Gastroesophageal sphincter (tissue), 4 donors: ENCODE data around the gene BTBD9. TPM values are rescaled to one million over a fixed set of nuclear protein-coding genes. Genes with fewer than 3 reads are reported as not detected.

Experiments
- ATAC-seq: fragments of 150-250 bp; one replicate; pipeline ENCODE4 v1.9.1; 2016; ENCODE audit warnings: mild to moderate bottlenecking, moderate library complexity
- H3K27ac ChIP-seq, 4 donors: fragments of 200-600 bp; sonication (generic) in 3 of 4; 1 replicate in 3 of 4; 2 replicates in 1 of 4; pipeline ENCODE4 v1.5.1; 2016 to 2019
- H3K27me3 ChIP-seq: fragments of 200-600 bp; sonication (generic); one replicate; pipeline ENCODE4 v1.5.1; 2019
- H3K36me3 ChIP-seq, 2 donors: fragments of 200-600 bp; sonication (generic); one replicate each; pipeline ENCODE4 v1.5.1; 2019; ENCODE audit warnings: control low read depth in 1 of 2
- H3K4me1 ChIP-seq, 3 donors: fragments of 200-600 bp; sonication (generic); 1 replicate in 2 of 3; 2 replicates in 1 of 3; pipeline ENCODE4 v1.5.1; 2016 to 2019; ENCODE audit warnings: control low read depth in 2 of 3
- H3K4me3 ChIP-seq, 2 donors: fragments of 200-600 bp; sonication (generic); one replicate each; pipeline ENCODE4 v1.5.1; 2019; ENCODE audit warnings: mild to moderate bottlenecking in 1 of 2, moderate library complexity in 1 of 2
- H3K9me3 ChIP-seq, 3 donors: fragments of 200-600 bp; sonication (generic); one replicate each; pipeline ENCODE4 v1.5.1; 2017 to 2019; ENCODE audit warnings: control low read depth in 2 of 3
- EP300 ChIP-seq: sonication (generic); formaldehyde crosslinking; IDR thresholded peaks from one replicate; pipeline ENCODE4 v1.6.1; 2017; ENCODE audit warnings: antibody characterized with exemption, mild to moderate bottlenecking
- POLR2A ChIP-seq, 2 donors: fragments of 450-650 bp; IDR thresholded peaks; one replicate each; pipeline ENCODE4 v1.6.1; 2017; ENCODE audit warnings: antibody characterized with exemption in 2 of 2, mild to moderate bottlenecking in 2 of 2, moderate library complexity in 1 of 2
- POLR2AphosphoS5 ChIP-seq: sonication (generic); formaldehyde crosslinking; IDR thresholded peaks from one replicate; pipeline ENCODE4 v1.6.1; 2017; ENCODE audit warnings: antibody characterized with exemption
- WGBS, 2 donors: methylation state at CpG; one replicate each; pipeline ENCODE4 v1.1.5; 2018; ENCODE audit warnings: low coverage in 1 of 2; 5-methylcytosine and 5-hydroxymethylcytosine counted together
- total RNA-seq, 4 donors: library from RNA; depleted of rRNA; stranded (reverse); fragments of >200 nt; gene quantifications; one replicate each; pipeline ENCODE4 v1.1.0, GENCODE V29; 2016
- TF ChIP-seq, protein P1 (sequence below), 4 experiments: fragments of 200-600 bp in 2 of 4; fragments of 450-650 bp in 2 of 4; sonication (generic) in 1 of 4; IDR thresholded peaks; one replicate each; pipeline ENCODE4 v1.5.1; 2017 to 2019; ENCODE audit warnings: antibody characterized with exemption in 4 of 4, mild to moderate bottlenecking in 2 of 4, moderate library complexity in 2 of 4

BTBD9 gene
- total RNA-seq, 4 donors from 2014 or later: 11.3 to 18.9 (median 13.8) TPM

- 59 to 62% methylated on average over 4 of the region's 4 CpGs for WGBS, 2 donors
- no peak for ATAC-seq
Observed at GRCh38 chr6:38554700-38555413, 84.9 kb downstream of the BTBD9 start.

GRCh38 chr6:38554014-38554413 lies 85.7 kb downstream of the BTBD9 start:
- ATAC-seq: no peak
- H3K27me3 ChIP-seq: no peaks in the 10 kb centered on the region
- no peak overlapping the region for H3K27ac ChIP-seq
- no peaks in the 10 kb centered on the region for H3K4me1 ChIP-seq
- H3K4me3 ChIP-seq: no peak overlapping the region
- no peaks in the 10 kb centered on the region for H3K9me3 ChIP-seq
- no peaks in the 10 kb centered on the region for H3K36me3 ChIP-seq
- no peak for TF ChIP-seq POLR2AphosphoS5
- TF ChIP-seq EP300: no peak
- TF ChIP-seq, protein P1, sequence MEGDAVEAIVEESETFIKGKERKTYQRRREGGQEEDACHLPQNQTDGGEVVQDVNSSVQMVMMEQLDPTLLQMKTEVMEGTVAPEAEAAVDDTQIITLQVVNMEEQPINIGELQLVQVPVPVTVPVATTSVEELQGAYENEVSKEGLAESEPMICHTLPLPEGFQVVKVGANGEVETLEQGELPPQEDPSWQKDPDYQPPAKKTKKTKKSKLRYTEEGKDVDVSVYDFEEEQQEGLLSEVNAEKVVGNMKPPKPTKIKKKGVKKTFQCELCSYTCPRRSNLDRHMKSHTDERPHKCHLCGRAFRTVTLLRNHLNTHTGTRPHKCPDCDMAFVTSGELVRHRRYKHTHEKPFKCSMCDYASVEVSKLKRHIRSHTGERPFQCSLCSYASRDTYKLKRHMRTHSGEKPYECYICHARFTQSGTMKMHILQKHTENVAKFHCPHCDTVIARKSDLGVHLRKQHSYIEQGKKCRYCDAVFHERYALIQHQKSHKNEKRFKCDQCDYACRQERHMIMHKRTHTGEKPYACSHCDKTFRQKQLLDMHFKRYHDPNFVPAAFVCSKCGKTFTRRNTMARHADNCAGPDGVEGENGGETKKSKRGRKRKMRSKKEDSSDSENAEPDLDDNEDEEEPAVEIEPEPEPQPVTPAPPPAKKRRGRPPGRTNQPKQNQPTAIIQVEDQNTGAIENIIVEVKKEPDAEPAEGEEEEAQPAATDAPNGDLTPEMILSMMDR (IDR thresholded peaks at IDR 0.05): no peak
- no peak for TF ChIP-seq POLR2A (IDR thresholded peaks at IDR 0.05)

More at GRCh38 chr6:38554700-38555413, 84.9 kb downstream of the BTBD9 start:
- Histone ChIP-seq H3K27ac (no peak overlapping the region), H3K4me3 (no peak overlapping the region), H3K9me3 (no peaks in the 10 kb centered on the region), H3K36me3 (no peaks in the 10 kb centered on the region), H3K4me1 (no peaks in the 10 kb centered on the region), H3K27me3 (no peaks in the 10 kb centered on the region)
- no peak for TF ChIP-seq POLR2A (IDR thresholded peaks at IDR 0.05)

DNA sequence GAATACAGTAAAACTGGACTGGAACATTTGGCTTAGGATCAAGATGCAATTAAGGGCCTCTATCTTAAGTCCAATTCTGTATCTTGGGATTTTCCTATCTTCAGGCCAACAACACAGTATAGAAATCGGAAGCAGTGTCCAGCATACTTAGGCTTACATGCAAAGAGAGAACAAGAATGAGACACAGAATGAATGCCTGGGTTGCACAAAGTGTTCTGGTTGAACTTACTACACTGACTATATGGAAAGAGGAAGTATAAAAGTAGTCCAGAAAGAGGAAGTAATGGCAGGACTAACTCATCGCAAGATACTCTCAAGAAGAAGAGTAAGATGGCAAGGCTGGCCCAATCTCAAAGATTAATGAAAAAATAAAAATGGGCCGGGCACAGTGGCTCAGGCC lies 87.6 kb downstream of the BTBD9 start:
- 85 to 93% methylated on average over 2 to 3 of the region's 3 CpGs for WGBS, 2 donors
- Histone ChIP-seq H3K27ac (no peak overlapping the region), H3K4me1 (no peaks in the 10 kb centered on the region), H3K4me3 (no peak overlapping the region), H3K9me3 (no peaks in the 10 kb centered on the region), H3K27me3 (no peaks in the 10 kb centered on the region), H3K36me3 (peaks cover 0 to under 1% of the 10 kb centered on the region in 2 donors)
- no peak for ATAC-seq
- TF ChIP-seq POLR2AphosphoS5 (no peak), POLR2A (IDR thresholded peaks at IDR 0.05) (no peak), EP300 (no peak)
- TF ChIP-seq, protein P1 (IDR thresholded peaks at IDR 0.05): no peak

- H3K9me3 ChIP-seq: no peaks in the 10 kb centered on the region
- H3K36me3 ChIP-seq: peaks cover 0 to 5% of the 10 kb centered on the region in 2 donors
- no peak for ATAC-seq
- H3K27me3 ChIP-seq: no peaks in the 10 kb centered on the region
- no peak overlapping the region for H3K27ac ChIP-seq
- TF ChIP-seq EP300 (no peak), POLR2AphosphoS5 (no peak), POLR2A (IDR thresholded peaks at IDR 0.05) (no peak)
- TF ChIP-seq, protein P1 (IDR thresholded peaks at IDR 0.05): no peak
- 84 to 93% methylated on average over 2 to 5 of the region's 5 CpGs for WGBS, 2 donors
- H3K4me1 ChIP-seq: no peaks in the 10 kb centered on the region
- no peak overlapping the region for H3K4me3 ChIP-seq
Observed at GRCh38 chr6:38549795-38550194, 89.9 kb downstream of the BTBD9 start.

GRCh38 chr6:38549180-38549579 lies 90.5 kb downstream of the BTBD9 start:
- no peak overlapping the region for H3K4me3 ChIP-seq
- H3K27me3 ChIP-seq: no peaks in the 10 kb centered on the region
- WGBS, 2 donors: 81 to 92% methylated on average over 2 of the region's 2 CpGs
- ATAC-seq: no peak
- no peaks in the 10 kb centered on the region for H3K9me3 ChIP-seq
- H3K4me1 ChIP-seq: no peaks in the 10 kb centered on the region
- H3K27ac ChIP-seq: no peak overlapping the region
- TF ChIP-seq POLR2A (IDR thresholded peaks at IDR 0.05) (no peak), EP300 (no peak), POLR2AphosphoS5 (no peak)
- TF ChIP-seq, protein P1 (IDR thresholded peaks at IDR 0.05): no peak
- peaks cover 0 to 5% of the 10 kb centered on the region in 2 donors for H3K36me3 ChIP-seq
